Ishikawa (cell line): ENCODE data around the gene EEIG1.

Source experiments
- CEBPB ChIP-seq: IDR thresholded peaks from 2 replicates; pipeline ENCODE4 v1.6.1; 2012
- TAF1 ChIP-seq: IDR thresholded peaks from 2 replicates; pipeline ENCODE4 v1.6.1; 2012; ENCODE audit warnings: low read depth, mild to moderate bottlenecking
- TF ChIP-seq, protein P1 (sequence below): IDR thresholded peaks from 2 replicates; pipeline ENCODE4 v1.6.1; 2012; ENCODE audit warnings: low read depth, mild to moderate bottlenecking

DNA sequence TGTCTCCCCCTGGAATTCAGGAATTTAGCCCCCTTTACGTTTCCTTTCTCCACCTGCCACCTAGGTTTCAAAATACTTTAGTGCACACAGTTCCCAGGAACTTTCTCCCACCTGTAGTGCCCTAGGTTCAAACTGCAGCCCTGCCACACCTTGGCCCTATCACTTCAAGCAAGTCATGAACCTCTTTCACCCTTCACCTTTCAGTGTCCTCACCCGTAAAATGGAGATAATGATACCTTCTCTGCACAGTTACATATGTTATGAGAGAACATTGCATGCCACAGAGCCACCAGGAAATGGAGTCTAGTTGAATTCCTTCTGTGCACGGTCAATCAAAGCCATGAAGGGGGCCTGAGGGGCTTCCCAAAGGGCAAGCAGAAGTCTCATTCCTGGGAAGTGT is 9.8 kb upstream of the EEIG1 start:
- TF ChIP-seq CEBPB (no peak), TAF1 (no peak)
- TF ChIP-seq, protein P1, sequence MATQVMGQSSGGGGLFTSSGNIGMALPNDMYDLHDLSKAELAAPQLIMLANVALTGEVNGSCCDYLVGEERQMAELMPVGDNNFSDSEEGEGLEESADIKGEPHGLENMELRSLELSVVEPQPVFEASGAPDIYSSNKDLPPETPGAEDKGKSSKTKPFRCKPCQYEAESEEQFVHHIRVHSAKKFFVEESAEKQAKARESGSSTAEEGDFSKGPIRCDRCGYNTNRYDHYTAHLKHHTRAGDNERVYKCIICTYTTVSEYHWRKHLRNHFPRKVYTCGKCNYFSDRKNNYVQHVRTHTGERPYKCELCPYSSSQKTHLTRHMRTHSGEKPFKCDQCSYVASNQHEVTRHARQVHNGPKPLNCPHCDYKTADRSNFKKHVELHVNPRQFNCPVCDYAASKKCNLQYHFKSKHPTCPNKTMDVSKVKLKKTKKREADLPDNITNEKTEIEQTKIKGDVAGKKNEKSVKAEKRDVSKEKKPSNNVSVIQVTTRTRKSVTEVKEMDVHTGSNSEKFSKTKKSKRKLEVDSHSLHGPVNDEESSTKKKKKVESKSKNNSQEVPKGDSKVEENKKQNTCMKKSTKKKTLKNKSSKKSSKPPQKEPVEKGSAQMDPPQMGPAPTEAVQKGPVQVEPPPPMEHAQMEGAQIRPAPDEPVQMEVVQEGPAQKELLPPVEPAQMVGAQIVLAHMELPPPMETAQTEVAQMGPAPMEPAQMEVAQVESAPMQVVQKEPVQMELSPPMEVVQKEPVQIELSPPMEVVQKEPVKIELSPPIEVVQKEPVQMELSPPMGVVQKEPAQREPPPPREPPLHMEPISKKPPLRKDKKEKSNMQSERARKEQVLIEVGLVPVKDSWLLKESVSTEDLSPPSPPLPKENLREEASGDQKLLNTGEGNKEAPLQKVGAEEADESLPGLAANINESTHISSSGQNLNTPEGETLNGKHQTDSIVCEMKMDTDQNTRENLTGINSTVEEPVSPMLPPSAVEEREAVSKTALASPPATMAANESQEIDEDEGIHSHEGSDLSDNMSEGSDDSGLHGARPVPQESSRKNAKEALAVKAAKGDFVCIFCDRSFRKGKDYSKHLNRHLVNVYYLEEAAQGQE = no peak
